Measurements from ENCODE around the gene NCK1.

GRCh38 chr3:136819392-136819730 is 42.6 kb upstream of the NCK1 start:
- TF ChIP-seq FOXM1 (IDR thresholded peaks at IDR 0.05; ENCODE audit: borderline replicate concordance) = no peak
- no peak for TF ChIP-seq SP1 (IDR thresholded peaks at IDR 0.05)

All from HEK293T (cell line).